ENCODE results near the gene KCNMB3. TPM values are rescaled to one million over a fixed set of nuclear protein-coding genes. Genes with fewer than 3 reads are reported as not detected.

The KCNMB3 gene
- total RNA-seq, 1 experiment from 2014 or later = 2.3 TPM

- H3K36me3 ChIP-seq (ENCODE audit: low read depth, low read length) = no peaks in the 10 kb centered on the region
- ATAC-seq (no peak), DNase-seq (no peak)
- TF ChIP-seq EZH2 (IDR thresholded peaks at IDR 0.05; ENCODE audit: low read length, unreplicated experiment) (no peak), EZH2phosphoT487 (IDR thresholded peaks at IDR 0.05; ENCODE audit: borderline replicate concordance, low read length) (no peak)
- TF ChIP-seq, protein P1, sequence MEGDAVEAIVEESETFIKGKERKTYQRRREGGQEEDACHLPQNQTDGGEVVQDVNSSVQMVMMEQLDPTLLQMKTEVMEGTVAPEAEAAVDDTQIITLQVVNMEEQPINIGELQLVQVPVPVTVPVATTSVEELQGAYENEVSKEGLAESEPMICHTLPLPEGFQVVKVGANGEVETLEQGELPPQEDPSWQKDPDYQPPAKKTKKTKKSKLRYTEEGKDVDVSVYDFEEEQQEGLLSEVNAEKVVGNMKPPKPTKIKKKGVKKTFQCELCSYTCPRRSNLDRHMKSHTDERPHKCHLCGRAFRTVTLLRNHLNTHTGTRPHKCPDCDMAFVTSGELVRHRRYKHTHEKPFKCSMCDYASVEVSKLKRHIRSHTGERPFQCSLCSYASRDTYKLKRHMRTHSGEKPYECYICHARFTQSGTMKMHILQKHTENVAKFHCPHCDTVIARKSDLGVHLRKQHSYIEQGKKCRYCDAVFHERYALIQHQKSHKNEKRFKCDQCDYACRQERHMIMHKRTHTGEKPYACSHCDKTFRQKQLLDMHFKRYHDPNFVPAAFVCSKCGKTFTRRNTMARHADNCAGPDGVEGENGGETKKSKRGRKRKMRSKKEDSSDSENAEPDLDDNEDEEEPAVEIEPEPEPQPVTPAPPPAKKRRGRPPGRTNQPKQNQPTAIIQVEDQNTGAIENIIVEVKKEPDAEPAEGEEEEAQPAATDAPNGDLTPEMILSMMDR (conservative IDR thresholded peaks at IDR 0.05; ENCODE audit: low read depth, low read length) = no peak
- no peaks in the 10 kb centered on the region for H3F3A ChIP-seq (ENCODE audit: low read length, unreplicated experiment)
- no peak overlapping the region for H3K4me3 ChIP-seq (ENCODE audit: low read length)
- H3K27ac ChIP-seq (ENCODE audit: low read length) = no peak overlapping the region
- no peaks in the 10 kb centered on the region for H3K9me2 ChIP-seq (replicated peaks; ENCODE audit: low read length)
- intact Hi-C loops (cut with micrococcal nuclease) = no loop called here
- CTCF ChIA-PET = interaction anchor here (0.6 kb wide), 1 partner anchor 25 kb away, joined by 3 read pairs; no protein-coding TSS in a partner anchor
- H2AFZ ChIP-seq (ENCODE audit: low read length) = no peak overlapping the region
- no peaks in the 10 kb centered on the region for H3K79me2 ChIP-seq (ENCODE audit: low read length)
- H4K20me1 ChIP-seq (ENCODE audit: low read length) = no peaks in the 10 kb centered on the region
- H3K27me3 ChIP-seq (ENCODE audit: low read length) = no peaks in the 10 kb centered on the region
- no peak overlapping the region for H3K4me2 ChIP-seq (ENCODE audit: low read length)
- H3K9ac ChIP-seq (ENCODE audit: low read length) = no peak overlapping the region
- no peaks in the 10 kb centered on the region for H3K4me1 ChIP-seq (ENCODE audit: insufficient read depth, low read length)
- BruUV-seq (replicated peaks) = no TSS peak
- POLR2A ChIA-PET (ENCODE audit: unreplicated experiment) = no interaction called here
- H3K9me3 ChIP-seq (ENCODE audit: low read length) = no peaks in the 10 kb centered on the region
Observed at GRCh38 chr3:179281825-179282224, 30.9 kb upstream of the KCNMB3 start.

GRCh38 chr3:179279837-179280236 lies 28.9 kb upstream of the KCNMB3 start:
- H3K36me3 ChIP-seq (ENCODE audit: low read depth, low read length) = no peaks in the 10 kb centered on the region
- no TSS peak for BruUV-seq (replicated peaks)
- TF ChIP-seq EZH2phosphoT487 (IDR thresholded peaks at IDR 0.05; ENCODE audit: borderline replicate concordance, low read length) = no peak
- TF ChIP-seq, protein P1 (conservative IDR thresholded peaks at IDR 0.05; ENCODE audit: low read depth, low read length) = no peak
- TF ChIP-seq EZH2 (IDR thresholded peaks at IDR 0.05; ENCODE audit: low read length, unreplicated experiment) = no peak
- no peak overlapping the region for H2AFZ ChIP-seq (ENCODE audit: low read length)
- DNase-seq (no peak), ATAC-seq (no peak)
- no peaks in the 10 kb centered on the region for H3K9me3 ChIP-seq (ENCODE audit: low read length)
- no peak overlapping the region for H3K27ac ChIP-seq (ENCODE audit: low read length)
- no peak overlapping the region for H3K9ac ChIP-seq (ENCODE audit: low read length)
- ChIA-PET POLR2A (ENCODE audit: unreplicated experiment) (no interaction called here), CTCF (no interaction called here)
- no peaks in the 10 kb centered on the region for H4K20me1 ChIP-seq (ENCODE audit: low read length)
- no peaks in the 10 kb centered on the region for H3K27me3 ChIP-seq (ENCODE audit: low read length)
- intact Hi-C loops (cut with micrococcal nuclease) = no loop called here
- H3K4me1 ChIP-seq (ENCODE audit: insufficient read depth, low read length) = no peaks in the 10 kb centered on the region
- H3K4me2 ChIP-seq (ENCODE audit: low read length) = no peak overlapping the region
- H3F3A ChIP-seq (ENCODE audit: low read length, unreplicated experiment) = no peaks in the 10 kb centered on the region
- no peaks in the 10 kb centered on the region for H3K79me2 ChIP-seq (ENCODE audit: low read length)
- H3K4me3 ChIP-seq (ENCODE audit: low read length) = no peak overlapping the region
- no peaks in the 10 kb centered on the region for H3K9me2 ChIP-seq (replicated peaks; ENCODE audit: low read length)

GRCh38 chr3:179278932-179279693 lies 28.2 kb upstream of the KCNMB3 start:
- no peak overlapping the region for H3K27ac ChIP-seq (ENCODE audit: low read length)
- CTCF ChIA-PET = no interaction called here
- no peak overlapping the region for H2AFZ ChIP-seq (ENCODE audit: low read length)
- POLR2A ChIA-PET (ENCODE audit: unreplicated experiment) = no interaction called here
- no peaks in the 10 kb centered on the region for H4K20me1 ChIP-seq (ENCODE audit: low read length)
- no peak overlapping the region for H3K4me3 ChIP-seq (ENCODE audit: low read length)
- BruUV-seq (replicated peaks) = no TSS peak
- H3K9ac ChIP-seq (ENCODE audit: low read length) = no peak overlapping the region
- no peaks in the 10 kb centered on the region for H3K9me2 ChIP-seq (replicated peaks; ENCODE audit: low read length)
- DNase-seq (no peak), ATAC-seq (no peak)
- TF ChIP-seq, protein P1 (conservative IDR thresholded peaks at IDR 0.05; ENCODE audit: low read depth, low read length) = no peak
- no peak for TF ChIP-seq EZH2 (IDR thresholded peaks at IDR 0.05; ENCODE audit: low read length, unreplicated experiment)
- no peak for TF ChIP-seq EZH2phosphoT487 (IDR thresholded peaks at IDR 0.05; ENCODE audit: borderline replicate concordance, low read length)
- H3K36me3 ChIP-seq (ENCODE audit: low read depth, low read length) = no peaks in the 10 kb centered on the region
- no peaks in the 10 kb centered on the region for H3F3A ChIP-seq (ENCODE audit: low read length, unreplicated experiment)
- intact Hi-C loops (cut with micrococcal nuclease) = no loop called here
- no peak overlapping the region for H3K4me2 ChIP-seq (ENCODE audit: low read length)
- H3K27me3 ChIP-seq (ENCODE audit: low read length) = no peaks in the 10 kb centered on the region
- H3K79me2 ChIP-seq (ENCODE audit: low read length) = no peaks in the 10 kb centered on the region
- H3K4me1 ChIP-seq (ENCODE audit: insufficient read depth, low read length) = no peaks in the 10 kb centered on the region
- H3K9me3 ChIP-seq (ENCODE audit: low read length) = no peaks in the 10 kb centered on the region
